ENCODE measurements around the gene RAB4A.

Gene RAB4A

GRCh38 chr1:229280037-229280828, 9.3 kb downstream of the RAB4A start:
- no peak overlapping the region for H3K27ac ChIP-seq (ENCODE audit: low read depth, low read length)
- no peaks in the 10 kb centered on the region for H3K36me3 ChIP-seq (ENCODE audit: control insufficient read depth in 1 of 2, insufficient read depth in 2 of 2, low read length in 2 of 2)
- no peak overlapping the region for H3K4me3 ChIP-seq (ENCODE audit: low read depth, low read length)
- H3K9ac ChIP-seq (ENCODE audit: low read length) = no peak overlapping the region
- no peak overlapping the region for H2BK12ac ChIP-seq (ENCODE audit: low read length)
- H2BK120ac ChIP-seq (ENCODE audit: insufficient read depth, low read length, poor library complexity) = no peak overlapping the region
- no peak overlapping the region for H3K18ac ChIP-seq (ENCODE audit: low read length)
- H3K79me1 ChIP-seq (ENCODE audit: low read length) = no peaks in the 10 kb centered on the region
- H4K91ac ChIP-seq (ENCODE audit: low read depth, low read length) = no peak overlapping the region
- no peaks in the 10 kb centered on the region for H3K27me3 ChIP-seq (ENCODE audit: insufficient read depth, low read length)
- no peak overlapping the region for H4K8ac ChIP-seq (ENCODE audit: low read depth, low read length)
- no peak overlapping the region for H3K14ac ChIP-seq (ENCODE audit: low read length)
- peaks cover 3% of the 10 kb centered on the region for H3K79me2 ChIP-seq (ENCODE audit: control insufficient read depth, insufficient read depth, low read length, poor library complexity)
- H2AFZ ChIP-seq (ENCODE audit: insufficient read depth, low read length, poor library complexity) = no peak overlapping the region
- H3K4me2 ChIP-seq (ENCODE audit: low read length) = no peak overlapping the region
- no peak overlapping the region for H3K23ac ChIP-seq (ENCODE audit: low read length)
- peaks cover 0 to 2% of the 10 kb centered on the region in 2 experiments for H3K4me1 ChIP-seq (ENCODE audit: control insufficient read depth in 1 of 2, insufficient read depth in 2 of 2, low read length in 2 of 2)
- DNase-seq = peak; percentile 17 to 84
- H4K12ac ChIP-seq (ENCODE audit: low read depth, low read length) = no peak overlapping the region
- H2BK5ac ChIP-seq (ENCODE audit: low read depth, low read length, poor library complexity) = no peak overlapping the region
- no peaks in the 10 kb centered on the region for H3K9me3 ChIP-seq (ENCODE audit: insufficient read depth, low read depth, low read length)
- no peak overlapping the region for H2AK5ac ChIP-seq (ENCODE audit: low read length)
- H3K4ac ChIP-seq (ENCODE audit: low read depth, low read length) = no peak overlapping the region
- no CpG with 5 or more reads among the region's 6 CpGs for WGBS (ENCODE audit: extremely low coverage, insufficient coverage, insufficient read length)

- no peak overlapping the region for H4K91ac ChIP-seq (ENCODE audit: low read depth, low read length)
- peaks cover 3% of the 10 kb centered on the region for H3K79me2 ChIP-seq (ENCODE audit: control insufficient read depth, insufficient read depth, low read length, poor library complexity)
- H3K36me3 ChIP-seq (ENCODE audit: control insufficient read depth in 1 of 2, insufficient read depth in 2 of 2, low read length in 2 of 2) = no peaks in the 10 kb centered on the region
- H2AFZ ChIP-seq (ENCODE audit: insufficient read depth, low read length, poor library complexity) = no peak overlapping the region
- no peaks in the 10 kb centered on the region for H3K9me3 ChIP-seq (ENCODE audit: insufficient read depth, low read depth, low read length)
- no peaks in the 10 kb centered on the region for H3K27me3 ChIP-seq (ENCODE audit: insufficient read depth, low read length)
- H2BK5ac ChIP-seq (ENCODE audit: low read depth, low read length, poor library complexity) = no peak overlapping the region
- H2AK5ac ChIP-seq (ENCODE audit: low read length) = no peak overlapping the region
- no peak overlapping the region for H3K9ac ChIP-seq (ENCODE audit: low read length)
- no peak overlapping the region for H3K4me2 ChIP-seq (ENCODE audit: low read length)
- H3K4me3 ChIP-seq (ENCODE audit: low read depth, low read length) = no peak overlapping the region
- H2BK12ac ChIP-seq (ENCODE audit: low read length) = no peak overlapping the region
- no peaks in the 10 kb centered on the region for H3K79me1 ChIP-seq (ENCODE audit: low read length)
- H3K18ac ChIP-seq (ENCODE audit: low read length) = no peak overlapping the region
- peak in 1 of 2 donors; percentile 32 for DNase-seq
- no peak overlapping the region for H3K14ac ChIP-seq (ENCODE audit: low read length)
- H2BK120ac ChIP-seq (ENCODE audit: insufficient read depth, low read length, poor library complexity) = no peak overlapping the region
- no peak overlapping the region for H4K8ac ChIP-seq (ENCODE audit: low read depth, low read length)
- H3K4ac ChIP-seq (ENCODE audit: low read depth, low read length) = no peak overlapping the region
- H3K23ac ChIP-seq (ENCODE audit: low read length) = no peak overlapping the region
- H3K4me1 ChIP-seq (ENCODE audit: control insufficient read depth in 1 of 2, insufficient read depth in 2 of 2, low read length in 2 of 2) = peaks cover 0 to 2% of the 10 kb centered on the region in 2 experiments
- no peak overlapping the region for H4K12ac ChIP-seq (ENCODE audit: low read depth, low read length)
- no CpG with 5 or more reads among the region's 3 CpGs for WGBS (ENCODE audit: extremely low coverage, insufficient coverage, insufficient read length)
- H3K27ac ChIP-seq (ENCODE audit: low read depth, low read length) = no peak overlapping the region
Measured at GRCh38 chr1:229280921-229281320, 10.0 kb downstream of the RAB4A start.

GRCh38 chr1:229281339-229281926, 10.5 kb downstream of the RAB4A start:
- H3K4me2 ChIP-seq (ENCODE audit: low read length) = no peak overlapping the region
- H2AFZ ChIP-seq (ENCODE audit: insufficient read depth, low read length, poor library complexity) = no peak overlapping the region
- H3K79me2 ChIP-seq (ENCODE audit: control insufficient read depth, insufficient read depth, low read length, poor library complexity) = peaks cover 3% of the 10 kb centered on the region
- DNase-seq = peak in 1 of 2 donors; percentile 45
- H3K9ac ChIP-seq (ENCODE audit: low read length) = no peak overlapping the region
- H3K27me3 ChIP-seq (ENCODE audit: insufficient read depth, low read length) = no peaks in the 10 kb centered on the region
- H4K8ac ChIP-seq (ENCODE audit: low read depth, low read length) = no peak overlapping the region
- peaks cover 0 to 2% of the 10 kb centered on the region in 2 experiments for H3K4me1 ChIP-seq (ENCODE audit: control insufficient read depth in 1 of 2, insufficient read depth in 2 of 2, low read length in 2 of 2)
- no peak overlapping the region for H3K23ac ChIP-seq (ENCODE audit: low read length)
- H2BK5ac ChIP-seq (ENCODE audit: low read depth, low read length, poor library complexity) = no peak overlapping the region
- no peak overlapping the region for H4K91ac ChIP-seq (ENCODE audit: low read depth, low read length)
- H3K4ac ChIP-seq (ENCODE audit: low read depth, low read length) = no peak overlapping the region
- no peaks in the 10 kb centered on the region for H3K36me3 ChIP-seq (ENCODE audit: control insufficient read depth in 1 of 2, insufficient read depth in 2 of 2, low read length in 2 of 2)
- H4K12ac ChIP-seq (ENCODE audit: low read depth, low read length) = no peak overlapping the region
- H2BK120ac ChIP-seq (ENCODE audit: insufficient read depth, low read length, poor library complexity) = no peak overlapping the region
- no peak overlapping the region for H2BK12ac ChIP-seq (ENCODE audit: low read length)
- no CpG with 5 or more reads among the region's 1 CpG for WGBS (ENCODE audit: extremely low coverage, insufficient coverage, insufficient read length)
- no peaks in the 10 kb centered on the region for H3K79me1 ChIP-seq (ENCODE audit: low read length)
- H3K9me3 ChIP-seq (ENCODE audit: insufficient read depth, low read depth, low read length) = no peaks in the 10 kb centered on the region
- H3K14ac ChIP-seq (ENCODE audit: low read length) = no peak overlapping the region
- H3K4me3 ChIP-seq (ENCODE audit: low read depth, low read length) = no peak overlapping the region
- no peak overlapping the region for H3K27ac ChIP-seq (ENCODE audit: low read depth, low read length)
- no peak overlapping the region for H2AK5ac ChIP-seq (ENCODE audit: low read length)
- no peak overlapping the region for H3K18ac ChIP-seq (ENCODE audit: low read length)

- WGBS (ENCODE audit: extremely low coverage, insufficient coverage, insufficient read length) = no CpG with 5 or more reads among the region's 1 CpG
- Histone ChIP-seq H3K36me3 (ENCODE audit: control insufficient read depth in 1 of 2, insufficient read depth in 2 of 2, low read length in 2 of 2) (no peaks in the 10 kb centered on the region), H3K9ac (ENCODE audit: low read length) (no peak overlapping the region), H3K18ac (ENCODE audit: low read length) (no peak overlapping the region), H4K12ac (ENCODE audit: low read depth, low read length) (no peak overlapping the region), H3K9me3 (ENCODE audit: insufficient read depth, low read depth, low read length) (no peaks in the 10 kb centered on the region), H3K14ac (ENCODE audit: low read length) (no peak overlapping the region), H3K4me3 (ENCODE audit: low read depth, low read length) (no peak overlapping the region), H4K91ac (ENCODE audit: low read depth, low read length) (no peak overlapping the region), H2AK5ac (ENCODE audit: low read length) (no peak overlapping the region), H2BK12ac (ENCODE audit: low read length) (no peak overlapping the region), H2BK5ac (ENCODE audit: low read depth, low read length, poor library complexity) (no peak overlapping the region), H3K27ac (ENCODE audit: low read depth, low read length) (no peak overlapping the region), H3K4me1 (ENCODE audit: control insufficient read depth in 1 of 2, insufficient read depth in 2 of 2, low read length in 2 of 2) (peaks cover 0 to 2% of the 10 kb centered on the region in 2 experiments), H3K4ac (ENCODE audit: low read depth, low read length) (no peak overlapping the region), H3K79me2 (ENCODE audit: control insufficient read depth, insufficient read depth, low read length, poor library complexity) (peaks cover 3% of the 10 kb centered on the region), H4K8ac (ENCODE audit: low read depth, low read length) (no peak overlapping the region), H3K27me3 (ENCODE audit: insufficient read depth, low read length) (no peaks in the 10 kb centered on the region), H3K23ac (ENCODE audit: low read length) (no peak overlapping the region), H2AFZ (ENCODE audit: insufficient read depth, low read length, poor library complexity) (no peak overlapping the region), H2BK120ac (ENCODE audit: insufficient read depth, low read length, poor library complexity) (no peak overlapping the region), H3K4me2 (ENCODE audit: low read length) (no peak overlapping the region), H3K79me1 (ENCODE audit: low read length) (no peaks in the 10 kb centered on the region)
- DNase-seq = no peak
Measured at GRCh38 chr1:229282295-229282823, 11.4 kb downstream of the RAB4A start.

All from trophoblast cell (in vitro differentiated cells and primary cell).